Gastrocnemius medialis (tissue), 4 donors: ENCODE measurements around the gene SMOC1.

ENCODE experiments used
- CTCF ChIP-seq, 5 experiments: fragments of 450-650 bp in 3 of 5; fragments of 200-600 bp in 2 of 5; sonication (generic) in 2 of 5; IDR thresholded peaks in 4 of 5; conservative IDR thresholded peaks in 1 of 5; 1 replicate in 4 of 5; 2 replicates in 1 of 5; pipeline ENCODE4 v1.5.1; 2016 to 2019; ENCODE audit warnings: antibody characterized with exemption in 5 of 5, mild to moderate bottlenecking in 3 of 5, moderate library complexity in 3 of 5
- POLR2A ChIP-seq, 2 donors: fragments of 450-650 bp; IDR thresholded peaks; one replicate each; pipeline ENCODE4 v1.6.1; 2017; ENCODE audit warnings: antibody characterized with exemption in 2 of 2, mild to moderate bottlenecking in 2 of 2, moderate library complexity in 2 of 2

- TF ChIP-seq CTCF (IDR thresholded peaks at IDR 0.05 in 4 of 5, conservative IDR thresholded peaks at IDR 0.05 in 1 of 5) (no peak), POLR2A (IDR thresholded peaks at IDR 0.05) (no peak)
Observed at GRCh38 chr14:70000601-70001000, 121.4 kb downstream of the SMOC1 start.
